Transverse colon (tissue), 4 donors: Measurements from ENCODE around the gene FARSA. TPM values are rescaled to one million over a fixed set of nuclear protein-coding genes. Genes with fewer than 3 reads are reported as not detected.

Source experiments
- DNase-seq: peaks from one replicate; pipeline ENCODE4 v3.0.0-alpha.2; 2019
- H3K27ac ChIP-seq, 4 donors: fragments of 200-600 bp; sonication (generic); 2 replicates each; pipeline ENCODE4 v1.5.1; 2016 to 2018; ENCODE audit warnings: inconsistent platforms in 4 of 4
- H3K27me3 ChIP-seq: fragments of 200-600 bp; sonication (generic); 2 replicates; pipeline ENCODE4 v1.5.1; 2017; ENCODE audit warnings: inconsistent platforms
- H3K36me3 ChIP-seq, 4 donors: fragments of 200-600 bp; sonication (generic); 2 replicates each; pipeline ENCODE4 v1.5.1; 2017 to 2019; ENCODE audit warnings: inconsistent platforms in 4 of 4
- H3K4me1 ChIP-seq, 4 donors: fragments of 200-600 bp; sonication (generic); 2 replicates each; pipeline ENCODE4 v1.5.1; 2017 to 2020; ENCODE audit warnings: inconsistent platforms in 4 of 4
- H3K4me3 ChIP-seq, 4 donors: fragments of 200-600 bp; sonication (generic); 1 replicate in 1 of 4; 2 replicates in 3 of 4; pipeline versions ENCODE4 v1.5.1 to v1.6.1; 2017 to 2019; ENCODE audit warnings: inconsistent platforms in 4 of 4
- H3K9me3 ChIP-seq, 2 donors: fragments of 200-600 bp; sonication (generic); 2 replicates each; pipeline ENCODE4 v1.5.1; 2017 to 2019; ENCODE audit warnings: inconsistent platforms in 2 of 2
- CTCF ChIP-seq, 5 experiments: fragments of 200-600 bp in 3 of 5; fragments of 450-650 bp in 2 of 5; sonication (generic) in 3 of 5; IDR thresholded peaks; 1 replicate in 2 of 5; 2 replicates in 3 of 5; pipeline ENCODE4 v1.5.1; 2016 to 2017; ENCODE audit warnings: antibody characterized with exemption in 5 of 5, inconsistent platforms in 3 of 5, mild to moderate bottlenecking in 2 of 5, moderate library complexity in 1 of 5
- EP300 ChIP-seq: sonication (generic); formaldehyde crosslinking; IDR thresholded peaks from one replicate; pipeline ENCODE4 v1.6.1; 2017; ENCODE audit warnings: antibody characterized with exemption, low read depth
- POLR2A ChIP-seq: fragments of 450-650 bp; IDR thresholded peaks from one replicate; pipeline ENCODE4 v1.6.1; 2016; ENCODE audit warnings: antibody characterized with exemption, mild to moderate bottlenecking, moderate library complexity
- POLR2AphosphoS5 ChIP-seq, 3 donors: sonication (generic); formaldehyde crosslinking; IDR thresholded peaks; one replicate each; pipeline ENCODE4 v1.6.1; 2016; ENCODE audit warnings: antibody characterized with exemption in 3 of 3
- WGBS, 2 donors: methylation state at CpG; one replicate each; pipeline ENCODE4 v1.1.5; 2018; ENCODE audit warnings: low coverage in 1 of 2; 5-methylcytosine and 5-hydroxymethylcytosine counted together
- in situ Hi-C, 4 donors: fragments of 200-750 bp; cut with MboI; loops; one replicate each; pipeline versions ENCODE4 v1.15.0 to v1.15.1; 2017; ENCODE audit warnings: low sequenced_read_pairs in 3 of 4, low pct_ligation_motif_present in 1 of 4, low pct_unique_long_range_greater_than_20kb in 1 of 4
- intact Hi-C: fragments of 100-400 bp; cut with DNase I; formaldehyde crosslinking; loops from one replicate; pipeline ENCODE4 v1.15.1; 2023; ENCODE audit warnings: low total_unique reads
- total RNA-seq, 4 donors: library from RNA; depleted of rRNA; stranded (reverse); fragments of >200 nt; gene quantifications; one replicate each; pipeline ENCODE4 v1.1.0, GENCODE V29; 2016

FARSA gene
- total RNA-seq, 4 donors from 2014 or later = 18.0 to 40.8 (median 32.6) TPM

GRCh38 chr19:12970070-12970820 is 36.7 kb upstream of the FARSA start:
- no peaks in the 10 kb centered on the region for H3K27me3 ChIP-seq
- TF ChIP-seq CTCF (IDR thresholded peaks at IDR 0.05) (no peak), EP300 (no peak), POLR2A (no peak), POLR2AphosphoS5 (IDR thresholded peaks at IDR 0.05) (no peak)
- WGBS, 2 donors = 80 to 88% methylated on average over 6 to 7 of the region's 7 CpGs
- H3K36me3 ChIP-seq = no peaks in the 10 kb centered on the region
- intact Hi-C loops = no loop called here
- H3K4me3 ChIP-seq = no peak overlapping the region
- no peak for DNase-seq
- H3K4me1 ChIP-seq = peaks cover 0 to 7% (median 5%) of the 10 kb centered on the region in 4 donors
- H3K27ac ChIP-seq = peak overlapping the region in 3 of 4 donors; percentile 55 to 63 (median 63)
- in situ Hi-C loops = loop anchor here in 3 of 4 donors (10.0 to 25.0 kb wide), 2 partner anchors 292 to 295 kb away; no protein-coding TSS in a partner anchor
- no peaks in the 10 kb centered on the region for H3K9me3 ChIP-seq

- TF ChIP-seq CTCF (IDR thresholded peaks at IDR 0.05) (no peak), POLR2AphosphoS5 (IDR thresholded peaks at IDR 0.05) (no peak), EP300 (no peak), POLR2A (no peak)
- intact Hi-C loops (no loop called here), in situ Hi-C loops (loop anchor here in 1 of 4 donors (25.0 kb wide), 1 partner anchor 293 kb away; no protein-coding TSS in a partner anchor)
- H3K9me3 ChIP-seq = no peaks in the 10 kb centered on the region
- 66% methylated on average over 14 of the region's 14 CpGs; no CpG with 5 or more reads in 1 of the 2 donors for WGBS, 2 donors
- peaks cover 0 to 10% (median 6%) of the 10 kb centered on the region in 4 donors for H3K4me1 ChIP-seq
- H3K27ac ChIP-seq = peak within 1 kb of the TSS in 3 of 4 donors; percentile 55 to 63 (median 63)
- DNase-seq = no peak
- H3K27me3 ChIP-seq = no peaks in the 10 kb centered on the region
- no peaks in the 10 kb centered on the region for H3K36me3 ChIP-seq
- no peak within 1 kb of the TSS for H3K4me3 ChIP-seq
These were observed 35.9 kb upstream of the FARSA start, which contains the start of gene DAND5 for GRCh38 chr19:12969292-12969988. DAND5 (plus strand) TSS chr19:12969576; CDS start chr19:12969661, 85 bp downstream.

GRCh38 chr19:12967907-12968306 is 34.4 kb upstream of the FARSA start:
- no peak overlapping the region for H3K27ac ChIP-seq
- H3K9me3 ChIP-seq = no peaks in the 10 kb centered on the region
- TF ChIP-seq POLR2A (no peak), CTCF (IDR thresholded peaks at IDR 0.05) (no peak), EP300 (no peak), POLR2AphosphoS5 (IDR thresholded peaks at IDR 0.05) (no peak)
- in situ Hi-C loops = loop anchor here in 1 of 4 donors (25.0 kb wide), 1 partner anchor 294 kb away; no protein-coding TSS in a partner anchor
- H3K27me3 ChIP-seq = no peaks in the 10 kb centered on the region
- WGBS, 2 donors = 88% methylated on average over 5 of the region's 5 CpGs; no CpG with 5 or more reads in 1 of the 2 donors
- no peak for DNase-seq
- H3K36me3 ChIP-seq = no peaks in the 10 kb centered on the region
- intact Hi-C loops = no loop called here
- H3K4me3 ChIP-seq = no peak overlapping the region
- H3K4me1 ChIP-seq = peaks cover 0 to 10% (median 6%) of the 10 kb centered on the region in 4 donors

GRCh38 chr19:12965812-12966135 is 32.3 kb upstream of the FARSA start:
- no peak for DNase-seq
- H3K9me3 ChIP-seq = no peaks in the 10 kb centered on the region
- peak overlapping the region in 3 of 4 donors; percentile 31 to 63 (median 42) for H3K4me3 ChIP-seq
- H3K4me1 ChIP-seq = peaks cover 0 to 10% (median 6%) of the 10 kb centered on the region in 4 donors
- intact Hi-C loops (no loop called here), in situ Hi-C loops (loop anchor here in 1 of 4 donors (25.0 kb wide), 1 partner anchor 297 kb away; no protein-coding TSS in a partner anchor)
- no peaks in the 10 kb centered on the region for H3K36me3 ChIP-seq
- TF ChIP-seq POLR2A = no peak
- TF ChIP-seq POLR2AphosphoS5 (IDR thresholded peaks at IDR 0.05) = no peak
- no peak for TF ChIP-seq EP300
- no peak for TF ChIP-seq CTCF (IDR thresholded peaks at IDR 0.05)
- no peaks in the 10 kb centered on the region for H3K27me3 ChIP-seq
- peak overlapping the region; percentile 67 to 78 (median 76) for H3K27ac ChIP-seq
- WGBS, 2 donors = 4 to 41% methylated on average over 3 to 8 of the region's 8 CpGs
